CD4-positive, CD25-positive, alpha-beta regulatory T cell (primary cell): ENCODE results near the gene TMPRSS2. TPM values are rescaled to one million over a fixed set of nuclear protein-coding genes. Genes with fewer than 3 reads are reported as not detected.

Experiments used
- ATAC-seq, 2 donors: fragments of 150-1000 bp; cut with Tn5 transposase; one replicate each; pipeline ENCODE4 v1.10.0; 2021; ENCODE audit warnings: low read depth in 2 of 2, moderate number of reproducible peaks in 2 of 2, moderate library complexity in 1 of 2
- DNase-seq, 3 donors: peaks; one replicate each; pipeline versions ENCODE4 v3.0.0 to v3.0.0-alpha.2; 2012 to 2022; ENCODE audit warnings: mixed read lengths in 1 of 3
- H3K27ac ChIP-seq: one replicate; pipeline ENCODE4 v1.7.0; 2013; ENCODE audit warnings: mild to moderate bottlenecking, low read length; ENCODE audit not compliant: insufficient read depth, poor library complexity, severe bottlenecking
- H3K27me3 ChIP-seq: one replicate; pipeline ENCODE4 v1.7.0; 2013; ENCODE audit warnings: low read length; ENCODE audit not compliant: control insufficient read depth, insufficient read depth
- H3K36me3 ChIP-seq: one replicate; pipeline ENCODE4 v1.7.0; 2013; ENCODE audit warnings: mild to moderate bottlenecking, low read length, moderate library complexity; ENCODE audit not compliant: control insufficient read depth, insufficient read depth
- H3K4me1 ChIP-seq: 2 replicates; pipeline ENCODE4 v1.7.0; 2013; ENCODE audit warnings: mild to moderate bottlenecking, low read length; ENCODE audit not compliant: insufficient read depth, control insufficient read depth, poor library complexity, severe bottlenecking
- H3K4me3 ChIP-seq: one replicate; pipeline ENCODE4 v1.7.0; 2013; ENCODE audit warnings: low read depth, mild to moderate bottlenecking, low read length, moderate library complexity
- H3K9me3 ChIP-seq, 2 experiments: 1 replicate in 1 of 2; 2 replicates in 1 of 2; pipeline ENCODE4 v1.7.0; 2013; ENCODE audit warnings: low read length in 2 of 2, mild to moderate bottlenecking in 1 of 2, moderate library complexity in 1 of 2; ENCODE audit not compliant: control insufficient read depth in 2 of 2
- H3K27ac Mint-ChIP-seq, 3 donors: one replicate each; pipeline ENCODE4 v1.8.0; 2020 to 2022; ENCODE audit warnings: mild to moderate bottlenecking in 3 of 3, mixed read lengths in 3 of 3, moderate library complexity in 2 of 3
- H3K27me3 Mint-ChIP-seq: one replicate; pipeline ENCODE4 v1.8.0; 2022; ENCODE audit warnings: mild to moderate bottlenecking, mixed read lengths
- H3K36me3 Mint-ChIP-seq: one replicate; pipeline ENCODE4 v1.8.0; 2020; ENCODE audit warnings: mixed read lengths
- H3K4me1 Mint-ChIP-seq, 4 donors: one replicate each; pipeline ENCODE4 v1.8.0; 2020 to 2022; ENCODE audit warnings: mixed read lengths in 4 of 4, mild to moderate bottlenecking in 1 of 4
- H3K4me3 Mint-ChIP-seq, 4 donors: one replicate each; pipeline ENCODE4 v1.8.0; 2020 to 2022; ENCODE audit warnings: mild to moderate bottlenecking in 4 of 4, mixed read lengths in 4 of 4, moderate library complexity in 3 of 4
- H3K9me3 Mint-ChIP-seq, 7 donors: one replicate each; pipeline ENCODE4 v1.8.0; 2020 to 2022; ENCODE audit warnings: mixed read lengths in 7 of 7, mild to moderate bottlenecking in 3 of 7, moderate library complexity in 2 of 7
- polyA plus RNA-seq, 4 donors: library from polyadenylated mRNA; unstranded; fragments of 300-500 nt; fragmentation: Illumina TruSeq; gene quantifications; one replicate each; pipeline ENCODE4 v1.2.3, GENCODE V29; 2021
- total RNA-seq: library from RNA; stranded (reverse); gene quantifications from one replicate; pipeline ENCODE4 v1.2.3, GENCODE V29; 2022

TMPRSS2 gene
- total and polyA plus RNA-seq, 5 donors from 2014 or later = not detected

GRCh38 chr21:41500363-41500762 is 7.6 kb downstream of the TMPRSS2 start:
- H3K27me3 Mint-ChIP-seq = peaks cover 20% of the 10 kb centered on the region
- no peak for ATAC-seq
- no peak for DNase-seq
- Histone ChIP-seq H3K9me3 (no peaks in the 10 kb centered on the region), H3K4me3 (no peak overlapping the region), H3K27me3 (peaks cover 2% of the 10 kb centered on the region), H3K27ac (no peak overlapping the region), H3K36me3 (no peaks in the 10 kb centered on the region), H3K4me1 (no peaks in the 10 kb centered on the region)
- H3K27ac Mint-ChIP-seq = no peak overlapping the region
- H3K4me3 Mint-ChIP-seq = no peak overlapping the region
- no peaks in the 10 kb centered on the region for H3K4me1 Mint-ChIP-seq
- H3K36me3 Mint-ChIP-seq = no peaks in the 10 kb centered on the region
- H3K9me3 Mint-ChIP-seq = no peaks in the 10 kb centered on the region

GRCh38 chr21:41499920-41500319 is 8.0 kb downstream of the TMPRSS2 start:
- Mint-ChIP-seq H3K27ac (no peak overlapping the region), H3K4me3 (no peak overlapping the region), H3K9me3 (no peaks in the 10 kb centered on the region), H3K36me3 (no peaks in the 10 kb centered on the region), H3K4me1 (no peaks in the 10 kb centered on the region), H3K27me3 (peaks cover 19% of the 10 kb centered on the region)
- ATAC-seq = no peak
- Histone ChIP-seq H3K9me3 (no peaks in the 10 kb centered on the region), H3K36me3 (no peaks in the 10 kb centered on the region), H3K4me1 (no peaks in the 10 kb centered on the region), H3K27ac (no peak overlapping the region), H3K27me3 (peaks cover 2% of the 10 kb centered on the region), H3K4me3 (no peak overlapping the region)
- DNase-seq = no peak

- Mint-ChIP-seq H3K27ac (peak overlapping the region in 1 of 3 donors; percentile 42), H3K9me3 (no peaks in the 10 kb centered on the region), H3K27me3 (peaks cover 17% of the 10 kb centered on the region), H3K4me1 (no peaks in the 10 kb centered on the region), H3K36me3 (no peaks in the 10 kb centered on the region), H3K4me3 (no peak overlapping the region)
- Histone ChIP-seq H3K9me3 (no peaks in the 10 kb centered on the region), H3K4me1 (no peaks in the 10 kb centered on the region), H3K27ac (no peak overlapping the region), H3K36me3 (no peaks in the 10 kb centered on the region), H3K27me3 (no peaks in the 10 kb centered on the region), H3K4me3 (no peak overlapping the region)
- ATAC-seq = no peak
- no peak for DNase-seq
These were observed 10.2 kb downstream of the TMPRSS2 start for GRCh38 chr21:41497788-41498187.

- H3K36me3 Mint-ChIP-seq = no peaks in the 10 kb centered on the region
- H3K4me3 Mint-ChIP-seq = no peak overlapping the region
- Histone ChIP-seq H3K4me1 (no peaks in the 10 kb centered on the region), H3K27me3 (no peaks in the 10 kb centered on the region), H3K27ac (no peak overlapping the region), H3K9me3 (no peaks in the 10 kb centered on the region), H3K4me3 (no peak overlapping the region), H3K36me3 (no peaks in the 10 kb centered on the region)
- peaks cover 10% of the 10 kb centered on the region for H3K27me3 Mint-ChIP-seq
- no peak overlapping the region for H3K27ac Mint-ChIP-seq
- no peak for ATAC-seq
- DNase-seq = no peak
- H3K9me3 Mint-ChIP-seq = no peaks in the 10 kb centered on the region
- no peaks in the 10 kb centered on the region for H3K4me1 Mint-ChIP-seq
These were observed 10.9 kb downstream of the TMPRSS2 start for GRCh38 chr21:41497008-41497407.

- no peaks in the 10 kb centered on the region for H3K9me3 Mint-ChIP-seq
- Histone ChIP-seq H3K27ac (no peak overlapping the region), H3K9me3 (no peaks in the 10 kb centered on the region), H3K4me1 (no peaks in the 10 kb centered on the region), H3K4me3 (no peak overlapping the region), H3K27me3 (no peaks in the 10 kb centered on the region), H3K36me3 (no peaks in the 10 kb centered on the region)
- peaks cover 10% of the 10 kb centered on the region for H3K27me3 Mint-ChIP-seq
- no peak for DNase-seq
- H3K27ac Mint-ChIP-seq = no peak overlapping the region
- no peaks in the 10 kb centered on the region for H3K36me3 Mint-ChIP-seq
- ATAC-seq = no peak
- H3K4me3 Mint-ChIP-seq = no peak overlapping the region
- H3K4me1 Mint-ChIP-seq = no peaks in the 10 kb centered on the region
These were observed 13.7 kb downstream of the TMPRSS2 start for GRCh38 chr21:41494242-41494641.

GRCh38 chr21:41491412-41491811 is 16.5 kb downstream of the TMPRSS2 start:
- H3K36me3 Mint-ChIP-seq = no peaks in the 10 kb centered on the region

GRCh38 chr21:41490330-41490729 is 17.6 kb downstream of the TMPRSS2 start:
- Mint-ChIP-seq H3K27me3 (peaks cover 14% of the 10 kb centered on the region), H3K4me3 (no peak overlapping the region), H3K4me1 (no peaks in the 10 kb centered on the region), H3K9me3 (no peaks in the 10 kb centered on the region), H3K27ac (no peak overlapping the region), H3K36me3 (no peaks in the 10 kb centered on the region)
- H3K9me3 ChIP-seq = no peaks in the 10 kb centered on the region
- H3K4me1 ChIP-seq = no peaks in the 10 kb centered on the region
- no peak overlapping the region for H3K27ac ChIP-seq
- no peak overlapping the region for H3K4me3 ChIP-seq
- ATAC-seq (no peak), DNase-seq (no peak)
- H3K27me3 ChIP-seq = no peaks in the 10 kb centered on the region
- no peaks in the 10 kb centered on the region for H3K36me3 ChIP-seq

More at GRCh38 chr21:41491412-41491811, 16.5 kb downstream of the TMPRSS2 start:
- H3K4me1 Mint-ChIP-seq = no peaks in the 10 kb centered on the region
- Histone ChIP-seq H3K27me3 (no peaks in the 10 kb centered on the region), H3K4me3 (no peak overlapping the region), H3K36me3 (no peaks in the 10 kb centered on the region), H3K4me1 (no peaks in the 10 kb centered on the region), H3K27ac (no peak overlapping the region), H3K9me3 (no peaks in the 10 kb centered on the region)
- no peak for ATAC-seq
- no peak overlapping the region for H3K27ac Mint-ChIP-seq
- no peak overlapping the region for H3K4me3 Mint-ChIP-seq
- no peak for DNase-seq
- H3K27me3 Mint-ChIP-seq = peaks cover 14% of the 10 kb centered on the region
- H3K9me3 Mint-ChIP-seq = no peaks in the 10 kb centered on the region

GRCh38 chr21:41489329-41489728 is 18.6 kb downstream of the TMPRSS2 start:
- no peak overlapping the region for H3K27ac Mint-ChIP-seq
- no peak overlapping the region for H3K4me3 Mint-ChIP-seq
- H3K36me3 Mint-ChIP-seq = no peaks in the 10 kb centered on the region
- DNase-seq (no peak), ATAC-seq (no peak)
- Histone ChIP-seq H3K36me3 (no peaks in the 10 kb centered on the region), H3K27me3 (no peaks in the 10 kb centered on the region), H3K27ac (no peak overlapping the region), H3K4me3 (no peak overlapping the region), H3K4me1 (no peaks in the 10 kb centered on the region), H3K9me3 (no peaks in the 10 kb centered on the region)
- H3K4me1 Mint-ChIP-seq = no peaks in the 10 kb centered on the region
- peaks cover 14% of the 10 kb centered on the region for H3K27me3 Mint-ChIP-seq
- no peaks in the 10 kb centered on the region for H3K9me3 Mint-ChIP-seq
